Liver (tissue), 9 donors: ENCODE data around the gene SLC12A5. TPM values are rescaled to one million over a fixed set of nuclear protein-coding genes. Genes with fewer than 3 reads are reported as not detected.

Experiments used
- DNase-seq: peaks from one replicate; pipeline ENCODE4 v3.0.0-alpha.2; 2017; ENCODE audit warnings: low spot score
- H3K27ac ChIP-seq, 2 donors: one replicate each; pipeline ENCODE4 v1.7.0; 2013; ENCODE audit warnings: inconsistent platforms in 2 of 2, low read length in 2 of 2, control low read depth in 1 of 2, low read depth in 1 of 2, mild to moderate bottlenecking in 1 of 2
- H3K27me3 ChIP-seq, 4 donors: one replicate each; pipeline versions ENCODE4 v1.6.1 to v1.7.0; 2013; ENCODE audit warnings: low read length in 3 of 4, inconsistent platforms in 1 of 4, mild to moderate bottlenecking in 1 of 4, moderate library complexity in 1 of 4; ENCODE audit not compliant: control insufficient read depth in 4 of 4, insufficient read depth in 4 of 4
- H3K36me3 ChIP-seq, 4 donors: one replicate each; pipeline versions ENCODE4 v1.6.1 to v1.7.0; 2013; ENCODE audit warnings: low read length in 3 of 4, mild to moderate bottlenecking in 3 of 4, low read depth in 1 of 4, moderate library complexity in 1 of 4; ENCODE audit not compliant: control insufficient read depth in 4 of 4, insufficient read depth in 3 of 4
- H3K4me1 ChIP-seq, 4 donors: one replicate each; pipeline versions ENCODE4 v1.6.1 to v1.7.0; 2013; ENCODE audit warnings: low read length in 3 of 4, mild to moderate bottlenecking in 3 of 4, moderate library complexity in 1 of 4; ENCODE audit not compliant: control insufficient read depth in 4 of 4, insufficient read depth in 4 of 4
- H3K4me3 ChIP-seq, 3 donors: one replicate each; pipeline versions ENCODE4 v1.6.1 to v1.7.0; 2013; ENCODE audit warnings: low read length in 3 of 3, control low read depth in 1 of 3, low read depth in 1 of 3, mild to moderate bottlenecking in 1 of 3
- H3K9ac ChIP-seq, 2 donors: one replicate each; pipeline ENCODE4 v1.7.0; 2013; ENCODE audit warnings: low read length in 2 of 2, mild to moderate bottlenecking in 2 of 2, moderate library complexity in 2 of 2, control low read depth in 1 of 2, low read depth in 1 of 2
- H3K9me3 ChIP-seq, 4 donors: one replicate each; pipeline versions ENCODE4 v1.6.1 to v1.7.0; 2013; ENCODE audit warnings: low read length in 3 of 4; ENCODE audit not compliant: control insufficient read depth in 4 of 4
- EGR1 ChIP-seq, 2 donors: IDR thresholded peaks; 2 replicates each; pipeline ENCODE4 v1.6.1; 2016 to 2018; ENCODE audit warnings: antibody characterized with exemption in 2 of 2, low read depth in 2 of 2
- FOXA2 ChIP-seq: IDR thresholded peaks from 2 replicates; pipeline ENCODE4 v1.6.1; 2016; ENCODE audit warnings: antibody characterized with exemption
- GABPA ChIP-seq, 2 donors: IDR thresholded peaks in 1 of 2; conservative IDR thresholded peaks in 1 of 2; 2 replicates each; pipeline ENCODE4 v1.6.1; 2016; ENCODE audit warnings: antibody characterized with exemption in 2 of 2, mild to moderate bottlenecking in 1 of 2, moderate library complexity in 1 of 2
- HNF4A ChIP-seq, 2 donors: conservative IDR thresholded peaks; 2 replicates each; pipeline ENCODE4 v1.6.1; 2016; ENCODE audit warnings: antibody characterized with exemption in 2 of 2, mild to moderate bottlenecking in 2 of 2
- HNF4G ChIP-seq: IDR thresholded peaks from 2 replicates; pipeline ENCODE4 v1.6.1; 2016; ENCODE audit warnings: antibody characterized with exemption
- JUND ChIP-seq, 2 donors: IDR thresholded peaks; 2 replicates each; pipeline ENCODE4 v1.6.1; 2016; ENCODE audit warnings: antibody characterized with exemption in 2 of 2
- NR2F2 ChIP-seq: IDR thresholded peaks from 2 replicates; pipeline ENCODE4 v1.6.1; 2016; ENCODE audit warnings: antibody characterized with exemption
- RAD21 ChIP-seq, 2 donors: IDR thresholded peaks; 2 replicates each; pipeline ENCODE4 v1.6.1; 2016; ENCODE audit warnings: antibody characterized with exemption in 2 of 2, mild to moderate bottlenecking in 2 of 2
- RXRA ChIP-seq, 2 donors: IDR thresholded peaks; 2 replicates each; pipeline ENCODE4 v1.6.1; 2017 to 2018; ENCODE audit warnings: antibody characterized with exemption in 2 of 2, mild to moderate bottlenecking in 1 of 2
- SP1 ChIP-seq: IDR thresholded peaks from 2 replicates; pipeline ENCODE4 v1.6.1; 2018; ENCODE audit warnings: antibody characterized with exemption, mild to moderate bottlenecking
- YY1 ChIP-seq: IDR thresholded peaks from 2 replicates; pipeline ENCODE4 v1.6.1; 2016; ENCODE audit warnings: antibody characterized with exemption, mild to moderate bottlenecking
- whole genome bisulfite sequencing: extraction: QIAGEN DNeasy Blood & Tissue Kit; methylation state at CpG from one replicate; pipeline ENCODE4 v1.1.7; 2013; 5-methylcytosine and 5-hydroxymethylcytosine counted together
- polyA plus RNA-seq, 2 donors: library from polyadenylated mRNA; stranded (reverse) in 1 of 2; unstranded in 1 of 2; fragments of 200-250 nt in 1 of 2; fragments of >200 nt in 1 of 2; fragmentation: Nextera tagmentation in 1 of 2; extraction: Ambion mirVana in 1 of 2; gene quantifications; one replicate each; pipeline versions ENCODE4 v1.2.1 to v1.2.3, GENCODE V29; 2013 to 2015
- total RNA-seq, 2 donors: library from RNA; depleted of rRNA; stranded (reverse); fragments of >200 nt; gene quantifications; one replicate each; pipeline ENCODE4 v1.2.3, GENCODE V29; 2014
- TF ChIP-seq, protein P1 (sequence below): IDR thresholded peaks from 2 replicates; pipeline ENCODE4 v1.6.1; 2016; ENCODE audit warnings: antibody characterized with exemption
- TF ChIP-seq, protein P2 (sequence below): IDR thresholded peaks from 2 replicates; pipeline ENCODE4 v1.6.1; 2016; ENCODE audit warnings: antibody characterized with exemption
- TF ChIP-seq, protein P3 (sequence below): IDR thresholded peaks from 2 replicates; pipeline ENCODE4 v1.6.1; 2016; ENCODE audit warnings: antibody characterized with exemption, mild to moderate bottlenecking
- TF ChIP-seq, protein P4 (sequence below): fragments of 150-350 bp; IDR thresholded peaks from 2 replicates; pipeline ENCODE4 v1.5.1; 2017; ENCODE audit warnings: improper control_type of control experiment, low read depth, low read length; ENCODE audit not compliant: missing input control
- donor health status: healthy.
- donor health status: healthy.
- donor health status: healthy.
- donor health status: healthy.
- donor health status: healthy.

The SLC12A5 gene
- total and polyA plus RNA-seq, 4 donors: 0.33 to 1.5 TPM; not detected in 2

DNA sequence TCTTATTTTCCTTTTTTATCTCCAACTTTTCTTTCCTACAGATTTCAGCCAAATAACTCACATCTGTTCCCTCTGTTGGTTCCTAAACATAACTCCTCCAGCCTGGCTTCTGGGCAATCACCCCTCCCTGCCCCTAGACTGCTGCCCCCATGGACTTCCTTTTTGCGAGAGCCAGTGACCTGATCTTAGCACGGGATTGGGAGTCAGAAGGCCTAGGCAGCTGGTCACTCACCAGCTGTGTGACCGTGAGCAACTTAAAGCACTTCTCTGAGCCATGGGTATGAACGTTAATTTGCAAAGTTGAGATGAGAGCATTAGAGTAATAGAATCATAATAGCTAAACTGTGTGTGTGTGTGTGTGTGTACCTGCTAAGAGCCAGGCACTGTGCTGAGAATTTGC is 24.8 kb upstream of the SLC12A5 start (continued):
- TF ChIP-seq EGR1 (IDR thresholded peaks at IDR 0.05; ENCODE audit: low read depth in 2 of 2): no peak

DNA sequence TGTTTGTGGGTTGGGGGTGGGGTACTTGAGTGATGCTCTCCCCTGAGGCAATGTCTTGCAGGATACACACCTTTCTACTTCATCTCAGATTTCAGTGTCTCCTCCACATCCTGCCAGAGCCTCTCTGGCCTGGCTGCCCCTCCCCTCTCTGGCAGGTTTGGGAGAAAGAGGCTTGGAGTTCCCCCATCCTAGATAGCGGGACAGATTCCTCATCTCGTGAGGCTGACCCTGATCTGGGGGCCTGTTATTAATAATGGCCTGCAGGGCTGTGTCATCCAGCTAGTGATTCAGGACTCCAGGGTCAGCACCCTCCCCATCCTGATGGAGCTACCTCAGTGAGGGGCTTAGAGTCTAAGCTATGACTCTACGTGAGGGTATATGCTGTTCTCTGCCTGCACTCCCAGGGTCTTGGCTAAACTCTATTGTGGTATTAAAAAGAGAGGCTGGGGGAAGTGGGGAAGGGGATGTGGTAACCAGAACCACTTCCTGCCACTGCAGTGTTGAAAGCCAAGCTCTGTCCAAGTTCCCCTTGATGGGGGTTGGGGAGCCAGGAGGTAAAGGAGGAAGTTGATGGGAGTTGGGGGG is 24.0 kb upstream of the SLC12A5 start:
- peaks cover 0 to 6% (median 2%) of the 10 kb centered on the region in 4 donors for H3K4me1 ChIP-seq
- TF ChIP-seq, protein P1, sequence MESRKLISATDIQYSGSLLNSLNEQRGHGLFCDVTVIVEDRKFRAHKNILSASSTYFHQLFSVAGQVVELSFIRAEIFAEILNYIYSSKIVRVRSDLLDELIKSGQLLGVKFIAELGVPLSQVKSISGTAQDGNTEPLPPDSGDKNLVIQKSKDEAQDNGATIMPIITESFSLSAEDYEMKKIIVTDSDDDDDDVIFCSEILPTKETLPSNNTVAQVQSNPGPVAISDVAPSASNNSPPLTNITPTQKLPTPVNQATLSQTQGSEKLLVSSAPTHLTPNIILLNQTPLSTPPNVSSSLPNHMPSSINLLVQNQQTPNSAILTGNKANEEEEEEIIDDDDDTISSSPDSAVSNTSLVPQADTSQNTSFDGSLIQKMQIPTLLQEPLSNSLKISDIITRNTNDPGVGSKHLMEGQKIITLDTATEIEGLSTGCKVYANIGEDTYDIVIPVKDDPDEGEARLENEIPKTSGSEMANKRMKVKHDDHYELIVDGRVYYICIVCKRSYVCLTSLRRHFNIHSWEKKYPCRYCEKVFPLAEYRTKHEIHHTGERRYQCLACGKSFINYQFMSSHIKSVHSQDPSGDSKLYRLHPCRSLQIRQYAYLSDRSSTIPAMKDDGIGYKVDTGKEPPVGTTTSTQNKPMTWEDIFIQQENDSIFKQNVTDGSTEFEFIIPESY: no peak
- TF ChIP-seq JUND (IDR thresholded peaks at IDR 0.05): no peak
- no peak for TF ChIP-seq RXRA (IDR thresholded peaks at IDR 0.05)
- TF ChIP-seq, protein P2, sequence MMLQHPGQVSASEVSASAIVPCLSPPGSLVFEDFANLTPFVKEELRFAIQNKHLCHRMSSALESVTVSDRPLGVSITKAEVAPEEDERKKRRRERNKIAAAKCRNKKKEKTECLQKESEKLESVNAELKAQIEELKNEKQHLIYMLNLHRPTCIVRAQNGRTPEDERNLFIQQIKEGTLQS: no peak
- no peak for TF ChIP-seq NR2F2
- TF ChIP-seq RAD21 (IDR thresholded peaks at IDR 0.05): no peak
- TF ChIP-seq, protein P3, sequence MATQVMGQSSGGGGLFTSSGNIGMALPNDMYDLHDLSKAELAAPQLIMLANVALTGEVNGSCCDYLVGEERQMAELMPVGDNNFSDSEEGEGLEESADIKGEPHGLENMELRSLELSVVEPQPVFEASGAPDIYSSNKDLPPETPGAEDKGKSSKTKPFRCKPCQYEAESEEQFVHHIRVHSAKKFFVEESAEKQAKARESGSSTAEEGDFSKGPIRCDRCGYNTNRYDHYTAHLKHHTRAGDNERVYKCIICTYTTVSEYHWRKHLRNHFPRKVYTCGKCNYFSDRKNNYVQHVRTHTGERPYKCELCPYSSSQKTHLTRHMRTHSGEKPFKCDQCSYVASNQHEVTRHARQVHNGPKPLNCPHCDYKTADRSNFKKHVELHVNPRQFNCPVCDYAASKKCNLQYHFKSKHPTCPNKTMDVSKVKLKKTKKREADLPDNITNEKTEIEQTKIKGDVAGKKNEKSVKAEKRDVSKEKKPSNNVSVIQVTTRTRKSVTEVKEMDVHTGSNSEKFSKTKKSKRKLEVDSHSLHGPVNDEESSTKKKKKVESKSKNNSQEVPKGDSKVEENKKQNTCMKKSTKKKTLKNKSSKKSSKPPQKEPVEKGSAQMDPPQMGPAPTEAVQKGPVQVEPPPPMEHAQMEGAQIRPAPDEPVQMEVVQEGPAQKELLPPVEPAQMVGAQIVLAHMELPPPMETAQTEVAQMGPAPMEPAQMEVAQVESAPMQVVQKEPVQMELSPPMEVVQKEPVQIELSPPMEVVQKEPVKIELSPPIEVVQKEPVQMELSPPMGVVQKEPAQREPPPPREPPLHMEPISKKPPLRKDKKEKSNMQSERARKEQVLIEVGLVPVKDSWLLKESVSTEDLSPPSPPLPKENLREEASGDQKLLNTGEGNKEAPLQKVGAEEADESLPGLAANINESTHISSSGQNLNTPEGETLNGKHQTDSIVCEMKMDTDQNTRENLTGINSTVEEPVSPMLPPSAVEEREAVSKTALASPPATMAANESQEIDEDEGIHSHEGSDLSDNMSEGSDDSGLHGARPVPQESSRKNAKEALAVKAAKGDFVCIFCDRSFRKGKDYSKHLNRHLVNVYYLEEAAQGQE: no peak
- TF ChIP-seq HNF4A (conservative IDR thresholded peaks at IDR 0.05): no peak
- no peak for TF ChIP-seq FOXA2
- no peak for TF ChIP-seq SP1
- TF ChIP-seq GABPA (IDR thresholded peaks at IDR 0.05 in 1 of 2, conservative IDR thresholded peaks at IDR 0.05 in 1 of 2): no peak
- no peak for TF ChIP-seq EGR1 (IDR thresholded peaks at IDR 0.05; ENCODE audit: low read depth in 2 of 2)
- TF ChIP-seq YY1: no peak
- TF ChIP-seq, protein P4, sequence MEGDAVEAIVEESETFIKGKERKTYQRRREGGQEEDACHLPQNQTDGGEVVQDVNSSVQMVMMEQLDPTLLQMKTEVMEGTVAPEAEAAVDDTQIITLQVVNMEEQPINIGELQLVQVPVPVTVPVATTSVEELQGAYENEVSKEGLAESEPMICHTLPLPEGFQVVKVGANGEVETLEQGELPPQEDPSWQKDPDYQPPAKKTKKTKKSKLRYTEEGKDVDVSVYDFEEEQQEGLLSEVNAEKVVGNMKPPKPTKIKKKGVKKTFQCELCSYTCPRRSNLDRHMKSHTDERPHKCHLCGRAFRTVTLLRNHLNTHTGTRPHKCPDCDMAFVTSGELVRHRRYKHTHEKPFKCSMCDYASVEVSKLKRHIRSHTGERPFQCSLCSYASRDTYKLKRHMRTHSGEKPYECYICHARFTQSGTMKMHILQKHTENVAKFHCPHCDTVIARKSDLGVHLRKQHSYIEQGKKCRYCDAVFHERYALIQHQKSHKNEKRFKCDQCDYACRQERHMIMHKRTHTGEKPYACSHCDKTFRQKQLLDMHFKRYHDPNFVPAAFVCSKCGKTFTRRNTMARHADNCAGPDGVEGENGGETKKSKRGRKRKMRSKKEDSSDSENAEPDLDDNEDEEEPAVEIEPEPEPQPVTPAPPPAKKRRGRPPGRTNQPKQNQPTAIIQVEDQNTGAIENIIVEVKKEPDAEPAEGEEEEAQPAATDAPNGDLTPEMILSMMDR: no peak
- no peak for TF ChIP-seq HNF4G
- no peaks in the 10 kb centered on the region for H3K9me3 ChIP-seq
- no peak overlapping the region for H3K9ac ChIP-seq
- no peak for DNase-seq
- WGBS: 37% methylated on average over 3 of the region's 3 CpGs
- no peaks in the 10 kb centered on the region for H3K36me3 ChIP-seq
- no peak overlapping the region for H3K4me3 ChIP-seq
- peak overlapping the region in 1 of 2 donors; percentile 38 for H3K27ac ChIP-seq
- peaks cover 0 to 16% (median 1%) of the 10 kb centered on the region in 4 donors for H3K27me3 ChIP-seq
